ENCODE results near the gene FAM162A. TPM values are rescaled to one million over a fixed set of nuclear protein-coding genes. Genes with fewer than 3 reads are reported as not detected.

The FAM162A gene
- total RNA-seq, 1 experiment from 2014 or later: 59.3 TPM

DNA sequence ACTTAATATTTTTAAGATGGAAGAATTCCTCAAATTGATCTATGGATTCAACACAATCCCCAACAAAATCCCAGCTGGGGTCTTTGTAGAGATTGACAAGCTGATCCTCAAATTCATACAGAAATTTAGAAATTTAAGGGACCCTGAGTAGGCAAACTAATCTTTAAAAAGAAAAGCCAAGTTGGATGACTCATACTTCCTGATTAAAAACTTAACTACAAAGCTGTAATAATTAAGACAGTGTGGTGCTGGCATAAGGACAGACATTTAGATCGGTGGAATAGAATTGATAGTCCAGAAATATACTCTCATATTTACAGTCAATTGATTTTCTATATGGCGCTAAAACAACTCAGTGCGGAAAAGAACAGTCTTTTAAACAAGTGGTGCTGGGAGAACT, 11.6 kb downstream of the FAM162A start:
- DNase-seq: no peak

DNA sequence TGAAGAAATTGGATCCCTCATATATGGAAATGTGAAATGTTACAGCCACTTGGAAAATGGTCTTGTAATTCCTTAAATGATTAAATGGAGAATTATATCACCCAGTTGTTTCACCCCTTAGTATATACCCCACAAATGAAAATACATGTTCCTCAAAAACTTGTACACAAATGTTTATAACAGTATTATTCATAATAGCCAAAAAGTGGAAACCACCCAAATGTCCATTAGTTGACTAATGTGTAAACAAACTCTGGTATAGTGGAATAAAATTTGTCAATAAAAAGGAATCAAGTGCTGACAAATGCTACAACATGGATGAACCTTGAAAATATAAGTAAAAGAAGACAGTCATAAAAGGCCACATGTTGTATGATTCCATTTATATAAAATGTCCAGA, 12.5 kb downstream of the FAM162A start:
- H3K4me3 ChIP-seq (ENCODE audit: insufficient read depth, low read depth, low read length): no peak overlapping the region
- DNase-seq: no peak

More for the DNA sequence above, 11.6 kb downstream of the FAM162A start:
- H3K36me3 ChIP-seq (replicated peaks; ENCODE audit: control insufficient read depth, insufficient read depth, low read length): no peaks in the 10 kb centered on the region
- H3K27me3 ChIP-seq (ENCODE audit: control insufficient read depth, insufficient read depth, low read length): no peaks in the 10 kb centered on the region
- no peak overlapping the region for H3K4me3 ChIP-seq (ENCODE audit: insufficient read depth, low read depth, low read length)

DNA sequence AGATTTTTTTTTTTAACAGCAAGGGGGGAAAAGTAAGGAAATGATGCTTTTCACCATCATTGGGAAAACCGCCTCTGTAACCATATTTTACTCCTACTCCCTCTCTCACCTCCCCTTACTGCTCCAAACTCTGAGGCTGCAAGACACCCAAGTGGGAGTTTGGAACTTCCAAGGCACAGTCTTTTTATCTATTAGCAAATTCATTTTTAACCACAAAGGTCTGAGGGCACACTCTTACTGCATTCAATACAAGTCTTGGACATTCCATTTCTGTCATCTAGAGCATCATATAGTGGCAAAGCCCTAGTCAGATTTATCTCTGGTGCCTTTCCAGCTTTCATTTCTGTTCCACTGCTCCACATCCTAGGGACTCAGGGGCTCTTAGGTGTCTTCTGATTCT, 13.2 kb downstream of the FAM162A start:
- DNase-seq: no peak
- H3K4me3 ChIP-seq (ENCODE audit: insufficient read depth, low read depth, low read length): no peak overlapping the region

More for the DNA sequence above, 12.5 kb downstream of the FAM162A start:
- Histone ChIP-seq H3K27me3 (ENCODE audit: control insufficient read depth, insufficient read depth, low read length) (no peaks in the 10 kb centered on the region), H3K36me3 (replicated peaks; ENCODE audit: control insufficient read depth, insufficient read depth, low read length) (no peaks in the 10 kb centered on the region)

DNA sequence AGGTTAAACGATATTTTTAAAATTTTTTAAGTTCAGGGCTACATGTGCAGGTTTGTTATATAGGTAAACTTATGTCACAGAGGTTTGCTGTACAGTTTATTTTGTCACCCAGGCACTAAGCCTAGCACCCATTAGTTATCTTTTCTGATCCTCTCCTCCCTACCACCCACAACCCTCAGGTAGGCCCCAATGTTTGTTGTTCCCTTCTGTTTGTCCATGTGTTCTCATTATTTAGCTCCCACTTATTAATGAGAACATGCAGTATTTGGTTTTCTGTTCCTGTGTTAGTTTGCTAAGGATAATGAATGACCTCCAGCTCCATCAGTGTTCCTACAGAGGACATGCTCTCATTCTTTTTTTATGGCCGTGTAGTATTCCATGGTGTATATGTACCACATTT, 14.9 kb downstream of the FAM162A start:
- peaks cover 2% of the 10 kb centered on the region; the same call in 1 of the 2 replicates for H3K36me3 ChIP-seq (replicated peaks; ENCODE audit: control insufficient read depth, insufficient read depth, low read length)
- DNase-seq: no peak
- no peak overlapping the region for H3K4me3 ChIP-seq (ENCODE audit: insufficient read depth, low read depth, low read length)
- no peaks in the 10 kb centered on the region for H3K27me3 ChIP-seq (ENCODE audit: control insufficient read depth, insufficient read depth, low read length)

More for the DNA sequence above, 13.2 kb downstream of the FAM162A start:
- no peaks in the 10 kb centered on the region for H3K27me3 ChIP-seq (ENCODE audit: control insufficient read depth, insufficient read depth, low read length)
- H3K36me3 ChIP-seq (replicated peaks; ENCODE audit: control insufficient read depth, insufficient read depth, low read length): no peaks in the 10 kb centered on the region

DNA sequence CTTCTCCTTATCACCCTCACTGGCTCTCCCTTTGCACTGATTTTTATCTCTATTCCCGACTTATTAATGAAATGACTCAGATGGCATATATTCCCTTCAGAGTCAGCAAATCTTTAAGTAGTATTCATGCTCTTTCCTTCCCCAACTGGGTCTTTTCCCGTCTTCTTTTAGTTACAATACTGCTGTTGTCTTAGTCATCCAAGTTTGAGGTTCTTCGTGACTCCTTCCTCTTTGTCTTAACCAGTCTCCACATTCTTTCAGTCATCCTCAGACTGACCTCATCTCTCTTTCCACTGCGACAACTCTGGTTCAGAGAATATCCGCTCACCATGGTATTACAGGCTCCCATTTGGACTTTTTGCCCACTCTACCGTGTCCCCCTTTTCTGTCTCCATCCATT, 19.5 kb downstream of the FAM162A start:
- Histone ChIP-seq H3K36me3 (replicated peaks; ENCODE audit: control insufficient read depth, insufficient read depth, low read length) (peaks cover 7% of the 10 kb centered on the region; the same call in 1 of the 2 replicates), H3K4me3 (ENCODE audit: insufficient read depth, low read depth, low read length) (no peak overlapping the region), H3K27me3 (ENCODE audit: control insufficient read depth, insufficient read depth, low read length) (no peaks in the 10 kb centered on the region)
- no peak for DNase-seq

DNA sequence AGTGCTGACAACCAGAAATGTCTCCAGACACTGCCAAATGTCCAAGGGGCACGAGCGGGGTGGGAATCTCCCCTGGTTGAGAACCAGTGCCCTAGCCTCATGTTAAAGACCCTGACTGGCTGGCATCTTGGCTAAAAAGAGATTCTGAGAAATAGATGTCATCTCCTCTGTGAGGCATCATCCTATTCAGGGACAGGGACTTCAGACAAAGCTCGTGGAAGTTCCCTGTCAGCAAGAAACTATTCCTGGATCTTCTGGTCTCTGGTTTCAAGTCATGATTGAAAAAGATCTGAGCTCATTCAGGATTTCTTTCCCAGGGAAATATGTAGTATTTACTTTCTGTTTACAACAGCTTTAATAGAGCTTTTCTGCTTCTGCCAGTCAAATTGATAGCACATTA, 21.0 kb downstream of the FAM162A start:
- DNase-seq: no peak
- H3K4me3 ChIP-seq (ENCODE audit: insufficient read depth, low read depth, low read length): no peak overlapping the region
- H3K36me3 ChIP-seq (replicated peaks; ENCODE audit: control insufficient read depth, insufficient read depth, low read length): peaks cover 8% of the 10 kb centered on the region; the same call in 1 of the 2 replicates
- no peaks in the 10 kb centered on the region for H3K27me3 ChIP-seq (ENCODE audit: control insufficient read depth, insufficient read depth, low read length)

DNA sequence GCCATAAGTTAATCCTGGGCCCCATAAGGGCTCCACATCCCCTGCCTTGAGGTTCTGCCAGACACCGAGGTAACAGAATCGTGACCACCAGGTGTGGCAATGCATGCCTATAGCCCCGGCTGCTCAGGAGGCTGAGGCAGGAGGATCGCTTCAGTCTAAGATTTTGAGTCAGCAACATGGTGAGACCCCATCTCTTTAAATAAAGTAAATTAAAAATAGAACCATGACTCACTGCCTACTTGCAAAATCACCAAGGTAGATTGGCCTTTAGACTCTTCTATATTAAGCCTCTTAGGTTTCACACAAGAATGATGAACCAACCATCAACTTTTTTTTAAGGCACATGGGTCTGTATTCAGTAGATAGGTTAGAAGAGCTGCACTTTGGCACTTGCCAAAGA, 22.2 kb downstream of the FAM162A start:
- Histone ChIP-seq H3K27me3 (ENCODE audit: control insufficient read depth, insufficient read depth, low read length) (no peaks in the 10 kb centered on the region), H3K4me3 (ENCODE audit: insufficient read depth, low read depth, low read length) (no peak overlapping the region), H3K36me3 (replicated peaks; ENCODE audit: control insufficient read depth, insufficient read depth, low read length) (peaks cover 8% of the 10 kb centered on the region; the same call in 1 of the 2 replicates)
- DNase-seq: no peak

DNA sequence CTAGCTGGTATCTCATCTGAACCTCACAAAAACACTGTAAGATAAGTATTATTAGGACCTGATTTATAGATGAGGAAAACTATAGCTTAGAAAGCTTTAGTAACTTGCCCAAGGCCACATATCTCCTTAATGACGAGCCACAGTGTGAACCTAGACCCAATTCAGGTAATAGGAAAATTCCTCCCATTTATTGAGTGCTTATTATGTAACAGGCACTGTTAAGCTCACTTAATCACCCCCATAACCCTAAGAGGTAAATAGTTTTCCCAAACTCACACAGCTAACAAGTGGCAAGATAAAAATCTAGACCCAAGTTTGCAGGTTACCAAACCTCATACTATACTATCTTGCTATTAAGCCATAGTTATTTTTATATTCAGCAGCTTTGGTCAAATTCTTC, 24.0 kb downstream of the FAM162A start:
- H3K36me3 ChIP-seq (replicated peaks; ENCODE audit: control insufficient read depth, insufficient read depth, low read length): peaks cover 7% of the 10 kb centered on the region
- H3K27me3 ChIP-seq (ENCODE audit: control insufficient read depth, insufficient read depth, low read length): no peaks in the 10 kb centered on the region
- H3K4me3 ChIP-seq (ENCODE audit: insufficient read depth, low read depth, low read length): no peak overlapping the region
- DNase-seq: no peak

DNA sequence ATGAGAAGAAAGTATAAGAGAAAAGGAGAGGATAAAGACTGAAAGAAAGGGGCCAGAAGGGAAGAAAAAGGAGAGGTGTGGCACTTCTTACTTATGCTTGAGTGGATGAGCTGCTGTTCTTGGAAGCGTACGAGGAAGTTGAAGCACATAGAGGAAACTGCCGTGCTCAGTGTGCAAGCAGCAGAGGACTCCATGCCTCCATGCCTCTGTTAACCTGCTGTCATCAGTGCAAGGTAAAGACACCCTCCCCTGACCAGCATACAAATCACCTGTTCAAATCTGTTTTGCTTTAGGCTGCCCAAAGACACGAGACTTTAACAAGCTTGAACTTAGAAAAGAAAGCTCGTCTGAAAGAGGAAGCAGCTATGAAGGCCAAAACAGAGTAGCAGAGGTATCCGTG, 25.5 kb downstream of the FAM162A start:
- H3K4me3 ChIP-seq (ENCODE audit: insufficient read depth, low read depth, low read length): no peak overlapping the region
- no peaks in the 10 kb centered on the region for H3K27me3 ChIP-seq (ENCODE audit: control insufficient read depth, insufficient read depth, low read length)
- DNase-seq: no peak
- H3K36me3 ChIP-seq (replicated peaks; ENCODE audit: control insufficient read depth, insufficient read depth, low read length): peaks cover 4% of the 10 kb centered on the region

DNA sequence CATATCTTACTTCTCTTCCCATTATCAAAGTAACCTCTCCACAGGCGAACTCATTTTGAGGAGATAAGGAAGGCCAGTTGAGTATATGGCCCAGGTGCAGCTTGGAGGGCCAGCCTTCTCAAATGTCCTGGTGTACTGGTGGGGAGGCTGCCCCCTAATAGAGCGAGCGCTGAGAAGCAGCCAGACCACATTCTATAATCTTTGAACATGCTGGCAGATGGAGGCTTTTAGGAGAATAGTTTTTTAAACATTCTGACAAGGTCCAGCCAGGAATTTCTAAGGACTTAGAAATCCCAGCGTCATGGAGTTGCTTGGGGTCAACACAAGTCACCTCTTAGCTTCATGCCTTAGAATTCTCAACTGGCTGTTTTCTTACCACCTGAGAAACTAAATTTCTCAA, 26.1 kb downstream of the FAM162A start:
- Histone ChIP-seq H3K27me3 (ENCODE audit: control insufficient read depth, insufficient read depth, low read length) (no peaks in the 10 kb centered on the region), H3K36me3 (replicated peaks; ENCODE audit: control insufficient read depth, insufficient read depth, low read length) (peaks cover 3% of the 10 kb centered on the region), H3K4me3 (ENCODE audit: insufficient read depth, low read depth, low read length) (no peak overlapping the region)
- no peak for DNase-seq

DNA sequence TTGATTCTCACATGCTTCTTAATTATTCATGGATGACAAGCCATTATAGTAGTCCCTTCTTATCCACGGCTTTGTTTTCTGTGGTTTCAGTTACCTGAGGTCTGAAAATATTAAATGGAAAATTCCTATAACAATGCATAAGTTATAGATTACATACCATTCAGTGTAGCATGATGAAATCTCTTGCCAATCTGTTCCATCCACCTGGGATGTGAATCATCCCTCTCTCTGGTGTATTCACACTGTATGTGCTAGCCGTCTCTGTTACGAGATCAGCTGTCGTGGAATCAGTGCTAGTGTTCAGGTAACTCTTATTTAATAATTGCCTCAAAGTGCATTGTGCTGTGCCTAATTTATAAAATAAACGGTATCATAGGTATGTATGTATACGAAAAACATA, 26.7 kb downstream of the FAM162A start:
- Histone ChIP-seq H3K36me3 (replicated peaks; ENCODE audit: control insufficient read depth, insufficient read depth, low read length) (peaks cover 3% of the 10 kb centered on the region), H3K4me3 (ENCODE audit: insufficient read depth, low read depth, low read length) (no peak overlapping the region), H3K27me3 (ENCODE audit: control insufficient read depth, insufficient read depth, low read length) (no peaks in the 10 kb centered on the region)
- no peak for DNase-seq

DNA sequence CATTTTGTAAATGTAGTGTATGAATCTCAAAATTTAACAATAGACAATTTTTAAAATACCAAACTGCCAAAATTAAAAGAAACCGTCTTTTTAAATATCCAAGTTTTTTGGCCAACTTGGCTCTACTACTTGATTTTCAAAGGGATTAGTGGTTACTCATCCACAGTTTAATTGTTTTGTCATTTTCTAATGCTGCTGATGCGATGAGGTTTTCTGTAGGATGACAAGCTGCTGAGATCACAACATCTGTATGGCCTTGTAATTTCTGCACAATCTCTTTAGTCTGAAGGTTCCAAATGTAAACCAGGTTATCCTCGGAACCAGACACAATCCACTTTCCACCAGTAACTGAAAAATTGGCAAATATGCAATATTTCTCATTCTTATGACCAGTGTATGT, 30.4 kb downstream of the FAM162A start:
- no peak for DNase-seq
- no peak overlapping the region for H3K4me3 ChIP-seq (ENCODE audit: insufficient read depth, low read depth, low read length)
- peaks cover 1% of the 10 kb centered on the region for H3K36me3 ChIP-seq (replicated peaks; ENCODE audit: control insufficient read depth, insufficient read depth, low read length)
- H3K27me3 ChIP-seq (ENCODE audit: control insufficient read depth, insufficient read depth, low read length): no peaks in the 10 kb centered on the region

DNA sequence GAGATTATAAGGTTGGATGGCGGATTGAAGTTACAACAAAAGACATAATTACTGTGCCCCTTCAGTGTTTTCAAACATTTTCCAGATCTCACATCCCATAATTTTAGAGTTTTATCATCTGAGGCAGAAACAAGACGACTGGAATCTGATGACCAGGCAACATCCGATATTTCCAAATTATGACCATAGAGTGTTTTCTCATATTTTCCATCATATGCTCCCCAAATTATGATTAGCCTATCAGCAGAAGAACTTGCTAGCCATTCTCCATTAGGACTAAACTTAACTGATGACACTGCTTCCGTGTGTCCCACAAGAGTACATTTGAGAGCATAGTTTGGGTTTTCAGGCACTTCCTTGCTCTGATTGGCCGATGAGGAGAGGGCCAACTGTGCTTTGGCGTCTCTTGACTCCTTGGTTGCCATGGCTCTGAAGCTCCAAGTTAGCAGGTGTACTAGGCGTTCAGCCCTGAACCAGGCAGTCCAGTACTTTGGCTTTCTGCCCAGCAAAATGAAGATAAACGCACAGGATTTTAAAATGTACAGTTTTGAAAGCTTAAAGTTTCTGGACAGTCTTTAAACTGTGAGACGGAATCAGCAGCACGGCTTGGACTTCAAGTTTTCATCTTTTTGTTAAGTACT, 31.2 kb downstream of the FAM162A start:
- Histone ChIP-seq H3K36me3 (replicated peaks; ENCODE audit: control insufficient read depth, insufficient read depth, low read length) (no peaks in the 10 kb centered on the region; the same call in none of the 2 replicates), H3K27me3 (ENCODE audit: control insufficient read depth, insufficient read depth, low read length) (no peaks in the 10 kb centered on the region), H3K4me3 (ENCODE audit: insufficient read depth, low read depth, low read length) (peak overlapping the region; percentile 81)
- DNase-seq: peak; percentile 60

DNA sequence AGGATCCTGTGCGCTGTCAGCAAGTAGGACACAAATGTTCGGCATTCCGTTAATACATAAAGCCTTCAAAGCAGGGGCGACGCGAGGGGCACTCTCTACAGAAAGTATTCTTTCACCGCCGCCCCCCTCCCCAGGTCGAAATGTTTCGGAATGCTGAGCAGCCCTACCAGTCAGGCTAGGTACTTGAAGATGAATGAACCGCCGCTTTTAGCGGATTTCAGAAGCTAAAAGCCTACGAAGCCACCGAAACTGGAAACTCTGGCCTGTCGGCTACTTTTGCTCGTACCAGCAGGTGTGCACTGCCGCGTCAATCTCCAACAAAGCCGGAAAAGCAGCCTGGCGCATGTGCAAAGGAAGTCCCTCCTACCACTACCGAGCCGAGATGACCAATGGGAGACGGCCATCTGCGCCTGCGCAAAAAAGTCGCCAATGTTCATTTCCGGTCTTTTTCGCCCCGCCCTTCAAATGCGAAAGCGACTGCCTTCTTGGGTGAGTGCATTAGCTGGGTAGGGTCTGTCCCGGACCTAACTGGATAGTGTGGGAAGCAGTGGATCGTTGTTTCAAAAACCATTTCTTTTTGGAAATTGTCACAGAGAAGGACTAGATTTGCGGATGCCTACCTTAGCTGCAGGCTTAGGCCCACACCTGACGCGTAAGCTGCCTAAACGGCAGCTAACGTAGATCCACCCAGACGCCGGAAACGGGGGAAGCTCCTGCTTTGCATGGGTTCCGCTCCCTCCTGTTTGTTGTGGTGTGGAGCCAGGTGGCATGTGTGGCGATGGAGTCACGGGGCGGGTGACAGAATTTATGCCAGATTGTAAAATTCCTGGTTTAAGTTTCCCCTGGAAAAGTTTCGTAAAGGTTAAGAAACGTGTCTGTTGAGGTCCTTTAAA, 32.0 kb downstream of the FAM162A start, which contains the start of gene WDR5B:
Gene WDR5B, minus strand, starts transcription at position 301 of the 893 bp plus-strand sequence. CDS start 534 bp downstream, outside the sequence.
- H3K27me3 ChIP-seq (ENCODE audit: control insufficient read depth, insufficient read depth, low read length): no peaks in the 10 kb centered on the region
- H3K4me3 ChIP-seq (ENCODE audit: insufficient read depth, low read depth, low read length): peak within 1 kb of the TSS; percentile 81
- H3K36me3 ChIP-seq (replicated peaks; ENCODE audit: control insufficient read depth, insufficient read depth, low read length): no peaks in the 10 kb centered on the region; the same call in none of the 2 replicates

DNA sequence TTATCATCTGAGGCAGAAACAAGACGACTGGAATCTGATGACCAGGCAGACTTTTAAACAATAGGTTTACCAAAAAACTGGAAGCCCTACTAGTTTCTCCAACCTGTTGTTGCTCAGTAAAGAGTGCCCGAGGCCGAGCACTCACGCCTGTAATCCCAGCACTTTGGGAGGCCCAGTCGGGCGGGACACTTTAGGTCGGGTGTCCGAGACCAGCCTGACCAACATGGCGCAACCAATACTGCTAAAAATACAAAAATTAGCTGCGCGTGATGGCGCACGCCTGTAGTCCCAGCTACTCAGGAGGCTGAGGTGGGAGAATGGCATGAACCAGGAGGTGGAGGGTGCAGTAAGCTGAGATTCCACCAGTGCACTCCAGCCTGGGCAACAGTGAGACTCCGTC, 33.0 kb downstream of the FAM162A start:
- no peaks in the 10 kb centered on the region; the same call in none of the 2 replicates for H3K36me3 ChIP-seq (replicated peaks; ENCODE audit: control insufficient read depth, insufficient read depth, low read length)
- peak overlapping the region; percentile 81 for H3K4me3 ChIP-seq (ENCODE audit: insufficient read depth, low read depth, low read length)
- no peaks in the 10 kb centered on the region for H3K27me3 ChIP-seq (ENCODE audit: control insufficient read depth, insufficient read depth, low read length)
- DNase-seq: no peak

More for the DNA sequence above, 32.0 kb downstream of the FAM162A start, which contains the start of gene WDR5B:
- DNase-seq: peak; percentile 93
